Measurements from ENCODE around the gene TNFSF4.
"Not testable (repeated sequence)": the region's sequence is repeated elsewhere in the genome, so short reads cannot be mapped to it uniquely, and the experiment has no call there.

TNFSF4 gene

DNA sequence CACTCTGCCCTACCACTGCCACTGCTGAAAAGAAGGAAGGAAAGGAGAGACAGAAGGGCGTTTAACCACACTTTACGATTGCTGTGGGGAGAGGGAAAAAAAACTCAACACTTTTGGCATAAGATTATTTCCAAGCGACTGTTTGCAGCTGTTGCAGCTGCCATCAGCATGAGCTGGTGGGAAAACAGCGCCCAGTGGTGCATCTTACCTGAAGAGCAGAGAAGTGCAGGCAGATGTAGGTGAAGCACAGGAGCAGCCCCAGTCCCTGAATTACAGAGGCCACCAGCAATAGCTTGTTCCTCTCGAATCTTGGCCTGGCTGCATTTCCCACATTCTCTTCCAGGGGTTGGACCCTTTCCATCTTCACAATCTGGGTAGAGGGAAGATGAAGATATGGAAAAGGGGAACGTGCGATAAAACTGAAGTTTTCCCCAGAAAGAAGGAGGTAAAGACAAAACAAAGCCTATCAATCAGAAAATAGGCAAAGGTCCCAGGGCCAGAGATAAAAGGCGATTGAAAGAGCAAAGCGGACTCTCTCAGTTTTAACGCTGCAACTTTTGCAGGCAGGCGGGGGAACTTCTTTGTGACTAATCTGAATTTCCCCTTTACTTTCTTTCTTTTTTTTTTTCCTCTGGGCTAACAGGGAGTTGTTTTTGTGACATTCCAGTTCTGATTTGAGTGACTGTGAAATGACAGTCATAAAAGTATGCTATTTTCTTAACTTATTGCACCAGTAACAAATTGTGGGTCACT lies at the start of gene TNFSF4:
TNFSF4 (minus strand) TSS at position 516 of the 753 bp plus-strand sequence; CDS start at position 361, 155 bp downstream.
- peak; percentile 77 for DNase-seq

- peak; percentile 40 for DNase-seq
These were observed 48.2 kb upstream of the TNFSF4 start for GRCh38 chr1:173255214-173255813.

DNA sequence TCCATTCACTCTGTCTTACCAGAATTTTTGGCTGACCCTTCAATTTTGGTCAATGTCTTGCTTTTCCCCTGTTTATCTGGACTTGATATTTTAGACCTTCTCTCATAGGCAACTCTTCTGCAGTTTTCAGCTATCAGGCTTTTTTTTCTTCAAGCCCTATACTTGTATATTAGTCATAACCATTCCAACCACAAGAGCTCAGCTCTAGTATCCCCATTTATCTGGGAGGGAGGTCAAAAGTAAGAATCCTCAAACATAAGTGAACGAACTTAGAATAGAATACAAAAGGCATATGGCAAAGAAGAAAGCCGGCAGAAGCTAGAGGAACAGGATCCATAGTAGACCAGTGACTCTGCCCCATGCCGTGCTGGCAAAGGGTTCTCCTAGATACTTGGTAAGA lies 45.9 kb upstream of the TNFSF4 start:
- no peak for DNase-seq

- DNase-seq: peak; percentile 69
These were observed 42.2 kb upstream of the TNFSF4 start for GRCh38 chr1:173249349-173249748.

DNA sequence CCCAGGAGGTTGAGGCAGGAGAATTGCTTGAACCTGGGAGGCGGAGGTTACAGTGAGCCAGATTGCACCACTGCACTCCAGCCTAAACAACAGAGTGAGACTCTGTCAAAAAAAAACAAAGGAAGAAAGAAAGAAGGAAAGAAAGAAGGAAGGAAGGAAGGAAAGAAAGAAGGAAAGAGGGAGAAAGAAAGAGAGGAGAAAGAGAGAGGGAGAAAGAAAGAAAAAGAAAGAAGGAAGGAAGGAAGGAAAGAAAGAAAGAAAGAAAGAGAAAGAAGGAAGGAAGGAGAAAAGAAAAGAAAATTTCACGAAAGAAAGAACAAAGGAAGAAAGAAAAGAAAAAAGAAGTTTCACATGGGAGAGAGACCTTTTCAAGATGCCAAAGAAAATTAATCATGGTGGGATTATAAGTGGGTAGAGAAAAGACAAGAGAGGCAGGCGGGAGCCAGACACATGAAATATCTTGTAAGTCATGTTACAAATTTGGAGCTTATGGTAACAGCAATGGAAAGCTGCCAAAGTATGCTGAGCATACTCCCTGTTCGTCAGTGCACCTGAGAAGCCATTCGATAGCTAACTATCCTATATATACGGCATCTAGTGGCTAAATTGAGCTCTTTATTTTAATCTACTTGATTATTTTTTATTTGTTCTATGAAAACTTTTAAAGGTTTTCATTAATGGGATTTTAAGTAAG lies 41.3 kb upstream of the TNFSF4 start:
- DNase-seq: no peak

DNA sequence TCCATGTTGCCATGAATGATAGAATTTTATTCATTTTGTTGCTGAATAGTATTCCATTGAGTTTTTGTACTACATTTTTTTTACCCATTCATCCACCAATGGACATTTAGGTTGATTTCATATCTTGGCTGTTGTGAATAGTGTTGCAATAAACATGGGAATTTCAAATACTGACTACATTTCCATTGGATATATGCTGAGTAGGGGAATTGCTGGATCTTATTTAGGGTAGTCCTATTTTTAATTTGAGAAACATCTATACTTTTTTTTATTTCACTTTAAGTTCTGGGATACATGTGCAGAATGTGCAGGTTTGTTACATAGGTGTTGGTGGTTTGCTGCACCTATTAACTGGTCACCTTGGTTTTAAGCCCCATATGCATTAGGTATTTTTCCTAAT lies 38.8 kb upstream of the TNFSF4 start:
- DNase-seq: no peak

- DNase-seq: no peak
These were observed 36.2 kb upstream of the TNFSF4 start for GRCh38 chr1:173243300-173243699.

- DNase-seq: no peak
These were observed 34.6 kb upstream of the TNFSF4 start for GRCh38 chr1:173241528-173242347.

DNA sequence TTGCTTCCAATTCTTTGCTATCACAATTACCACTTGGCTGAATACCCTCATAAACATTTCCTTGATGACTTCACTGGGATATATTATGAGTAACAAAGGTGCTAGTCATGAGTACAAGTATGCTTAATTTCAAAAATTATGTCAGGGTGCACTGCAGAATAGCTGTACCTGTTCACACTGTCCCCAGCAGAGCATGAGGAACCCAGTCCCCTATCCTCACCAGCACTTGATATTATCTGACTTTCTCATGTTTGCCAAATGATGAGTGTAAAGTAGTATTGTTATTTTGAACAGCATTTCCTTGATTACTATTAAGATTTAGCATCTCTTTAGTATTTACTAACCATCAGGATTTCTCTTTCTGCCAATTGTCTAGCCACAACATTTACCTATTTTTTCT lies 33.5 kb upstream of the TNFSF4 start:
- no peak for DNase-seq

GRCh38 chr1:173239058-173239457 lies 31.9 kb upstream of the TNFSF4 start:
- no peak for DNase-seq

DNA sequence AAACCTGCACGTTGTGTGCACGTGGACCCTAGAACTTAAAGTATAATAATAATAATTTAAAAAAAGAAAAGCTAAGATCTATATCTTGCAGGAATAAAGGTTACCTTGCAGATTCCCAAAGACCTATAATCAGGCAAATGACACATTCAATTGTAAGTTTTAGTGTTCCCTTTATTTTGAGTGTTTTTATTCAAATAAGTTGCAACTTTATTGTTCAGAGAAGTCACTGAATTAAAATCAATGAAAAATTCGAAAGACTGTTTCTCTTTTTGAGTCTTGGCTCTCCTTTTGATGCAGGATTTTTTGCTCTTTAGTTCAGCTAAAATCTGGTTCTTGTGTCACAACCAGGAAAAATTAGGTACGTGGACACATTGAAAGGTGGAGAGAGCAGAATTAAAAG lies 27.8 kb upstream of the TNFSF4 start:
- no peak for DNase-seq

DNA sequence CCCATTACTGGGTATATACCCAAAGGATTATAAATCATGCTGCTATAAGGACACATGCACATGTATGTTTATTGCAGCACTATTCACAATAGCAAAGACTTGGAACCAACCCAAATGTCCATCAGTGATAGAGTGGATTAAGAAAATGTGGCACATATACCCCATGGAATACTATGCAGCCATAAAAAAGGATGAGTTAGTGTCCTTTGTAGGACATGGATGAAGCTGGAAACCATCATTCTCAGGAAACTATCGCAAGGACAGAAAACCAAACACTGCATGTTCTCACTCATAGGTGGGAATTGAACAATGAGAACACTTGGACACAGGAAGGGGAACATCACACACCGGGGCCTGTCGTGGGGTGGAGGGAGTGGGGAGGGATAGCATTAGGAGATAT lies 27.3 kb upstream of the TNFSF4 start:
- DNase-seq: not testable (repeated sequence)

DNA sequence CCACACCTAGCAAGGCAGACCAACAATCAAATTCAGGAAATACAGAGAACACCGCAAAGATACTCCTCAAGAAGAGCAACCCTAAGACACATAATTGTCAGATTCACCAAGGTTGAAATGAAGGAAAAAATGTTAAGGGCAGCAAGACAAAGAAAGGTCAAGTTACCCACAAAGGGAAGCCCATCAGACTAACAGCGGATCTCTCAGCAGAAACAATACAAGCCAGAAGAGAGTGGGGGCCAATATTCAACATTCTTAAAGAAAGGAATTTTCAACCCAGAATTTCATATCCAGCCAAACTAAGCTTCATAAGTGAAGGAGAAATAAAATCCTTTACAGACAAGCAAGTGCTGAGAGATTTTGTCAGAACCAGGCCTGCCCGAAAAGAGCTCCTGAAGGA lies 21.9 kb upstream of the TNFSF4 start:
- not testable (repeated sequence) for DNase-seq

- DNase-seq: no peak
These were observed 17.8 kb upstream of the TNFSF4 start for GRCh38 chr1:173224949-173225348.

DNA sequence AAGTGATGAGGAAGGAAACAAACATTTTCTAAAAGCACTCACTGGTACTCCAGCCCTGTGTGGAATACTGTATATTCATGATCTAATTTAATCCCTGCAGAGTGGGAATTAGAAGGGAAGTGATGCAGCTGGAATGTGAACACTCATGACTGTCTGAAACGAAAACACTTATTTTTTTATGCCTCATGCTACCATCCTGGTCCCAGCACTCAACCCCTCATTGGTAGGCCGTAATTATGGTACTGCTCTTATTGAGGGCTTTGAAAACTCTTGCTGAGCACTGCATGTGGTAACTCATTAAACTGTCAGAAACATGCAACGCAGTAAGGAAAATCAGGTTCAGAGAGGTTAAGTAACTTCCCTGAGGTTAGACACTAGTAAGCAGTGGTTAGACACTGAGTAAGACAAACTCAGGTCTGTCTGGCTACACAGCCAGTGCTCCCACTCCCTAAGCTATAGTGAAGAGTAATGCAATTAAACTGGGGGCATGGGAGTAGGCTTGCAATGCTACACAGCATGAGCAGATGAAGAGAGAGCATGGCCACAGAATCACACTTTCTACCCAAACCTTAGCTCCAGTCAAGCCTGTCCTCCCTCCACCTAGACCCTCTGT lies 17.3 kb upstream of the TNFSF4 start:
- DNase-seq: no peak

DNA sequence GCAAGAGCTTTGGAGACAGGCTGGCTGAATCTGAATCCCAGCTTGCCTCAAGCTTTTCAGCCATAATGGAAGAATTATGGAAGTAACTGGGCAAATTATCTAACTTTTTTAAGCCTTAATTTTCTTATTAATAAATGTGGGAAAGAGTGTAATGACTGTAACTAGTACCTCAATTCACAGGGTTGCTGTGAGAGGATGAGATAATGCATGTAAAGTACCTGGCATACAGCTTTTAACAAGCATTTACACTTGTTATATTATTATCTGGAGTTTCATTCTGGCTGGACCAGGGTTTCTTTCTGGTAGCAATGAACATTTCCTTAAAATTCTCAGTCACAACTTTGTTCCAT lies 15.9 kb upstream of the TNFSF4 start:
- DNase-seq: no peak

DNA sequence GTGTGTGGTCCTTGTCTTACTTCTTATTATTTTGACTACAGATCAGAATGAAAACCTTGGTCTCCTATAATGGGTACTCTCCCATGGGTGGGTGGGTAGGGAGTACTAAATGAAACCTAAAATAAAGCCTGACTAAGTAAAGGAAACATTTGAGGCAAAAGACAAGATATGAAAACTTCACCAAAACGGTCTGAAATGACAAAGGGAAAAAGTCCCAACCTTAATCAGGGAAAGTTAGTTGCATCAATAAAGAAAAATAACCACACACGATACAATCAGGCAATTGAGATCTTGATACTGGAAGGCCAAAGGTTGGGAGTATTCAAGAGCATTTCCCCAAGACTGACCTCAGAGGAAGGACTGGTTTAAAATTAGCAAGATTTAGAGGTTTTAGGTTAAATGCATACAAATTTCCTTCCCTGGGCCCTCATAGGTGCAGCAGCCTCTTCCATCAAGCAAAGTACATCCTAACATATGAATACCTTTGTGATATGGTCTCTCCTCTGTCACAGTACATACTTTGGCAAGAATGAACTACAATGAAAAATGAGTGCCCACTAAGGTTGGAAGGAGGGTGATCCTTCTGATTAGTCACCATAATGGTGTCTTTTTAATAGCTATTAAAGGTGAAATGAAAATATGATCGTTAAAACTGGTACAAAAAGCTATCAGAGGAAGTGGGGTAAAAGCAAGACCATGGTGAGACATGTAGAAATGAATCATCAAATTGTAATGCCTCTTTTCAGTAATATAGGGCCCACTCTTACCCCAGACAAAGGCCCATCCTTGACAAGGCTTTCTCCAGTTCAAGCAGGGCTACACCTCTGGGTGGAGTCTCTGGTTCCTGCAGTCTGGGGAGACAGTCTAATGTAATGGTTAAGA lies 15.3 kb upstream of the TNFSF4 start:
- no peak for DNase-seq

DNA sequence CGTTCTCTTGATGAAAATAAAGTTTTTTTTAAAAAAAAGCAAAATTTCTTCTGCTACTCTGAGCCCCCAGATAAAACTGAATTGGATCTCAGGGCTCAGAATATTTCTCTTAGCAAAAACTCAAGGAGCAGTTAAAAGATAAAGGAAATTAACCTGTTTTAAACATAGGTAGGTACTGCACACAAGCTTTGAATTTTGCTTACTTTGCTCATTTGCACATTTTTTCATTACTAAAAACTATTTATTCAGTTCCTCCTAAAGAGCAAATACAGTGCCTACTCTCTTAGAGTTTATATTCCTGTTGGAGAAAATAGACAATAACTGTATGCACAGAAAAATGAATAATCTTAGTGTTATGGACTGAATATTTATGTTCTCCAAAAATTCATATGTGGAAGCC lies 13.0 kb upstream of the TNFSF4 start:
- DNase-seq: no peak

GRCh38 chr1:173213665-173214064 lies 6.5 kb upstream of the TNFSF4 start:
- DNase-seq: no peak

- no peak for DNase-seq
These were observed 5.9 kb upstream of the TNFSF4 start for GRCh38 chr1:173212952-173213491.

DNA sequence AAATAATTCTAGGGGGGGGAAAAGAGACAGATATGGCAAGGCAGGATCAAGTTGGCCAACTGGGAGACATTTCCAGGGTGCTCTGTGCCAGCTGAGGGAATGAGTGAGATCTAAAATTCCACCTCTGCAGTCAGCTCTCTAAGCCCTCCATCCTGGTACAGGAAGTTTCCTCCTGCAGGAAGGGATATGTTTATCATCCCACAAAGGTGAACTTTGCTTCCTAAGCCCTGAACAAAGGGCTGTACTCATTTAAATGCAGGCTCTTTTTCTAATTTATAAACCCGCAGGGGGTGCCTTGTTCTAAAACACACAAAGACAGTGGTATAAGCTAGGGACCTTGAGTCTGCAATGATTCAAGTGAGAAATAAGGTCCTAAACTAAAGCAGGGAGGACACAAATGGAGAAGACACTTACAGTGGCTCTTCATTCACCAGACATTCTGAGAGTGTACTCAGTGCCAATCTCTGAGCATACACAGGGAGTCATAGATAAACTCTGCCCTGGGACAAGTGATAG lies 3.6 kb upstream of the TNFSF4 start:
- no peak for DNase-seq

Data from inflammatory macrophage treated with lipopolysaccharide for 4 hours (primary cell).